Neural cell (in vitro differentiated cells): ENCODE measurements around the gene TNFAIP8. TPM values are rescaled to one million over a fixed set of nuclear protein-coding genes. Genes with fewer than 3 reads are reported as not detected.

ENCODE experiments used
- H2AFZ ChIP-seq: fragments of 200-600, 300-800 bp; sonication (generic), shearing (Covaris generic); 2 replicates; pipeline ENCODE4 v1.6.0; 2014; ENCODE audit warnings: low read depth, mild to moderate bottlenecking, antibody characterized with exemption, low read length, moderate library complexity
- H3F3A ChIP-seq: fragments of 200-600 bp; shearing (Covaris generic); 2 replicates; pipeline ENCODE4 v1.6.1; 2016; ENCODE audit warnings: mild to moderate bottlenecking, moderate library complexity, mixed read lengths, antibody characterized with exemption, low read length; ENCODE audit not compliant: insufficient read depth, poor library complexity, severe bottlenecking
- H3K27ac ChIP-seq: fragments of 200-600, 300-800 bp; sonication (generic), shearing (Covaris generic); 2 replicates; pipeline ENCODE4 v1.5.1; 2014; ENCODE audit warnings: mild to moderate bottlenecking, low read length, moderate library complexity
- H3K27me3 ChIP-seq: fragments of 300-800, 200-600 bp; sonication (generic), shearing (Covaris generic); 2 replicates; pipeline ENCODE4 v1.6.0; 2014; ENCODE audit warnings: mild to moderate bottlenecking, low read depth, low read length, moderate library complexity; ENCODE audit not compliant: insufficient read depth
- H3K36me3 ChIP-seq: fragments of 300-800, 200-600 bp; sonication (generic), shearing (Covaris generic); 2 replicates; pipeline ENCODE4 v1.5.1; 2014; ENCODE audit warnings: mild to moderate bottlenecking, antibody characterized with exemption, low read length, moderate library complexity; ENCODE audit not compliant: insufficient read depth
- H3K4me2 ChIP-seq: fragments of 300-800, 200-600 bp; sonication (generic), shearing (Covaris generic); 2 replicates; pipeline ENCODE4 v1.6.0; 2014; ENCODE audit warnings: mild to moderate bottlenecking, low read length
- H3K4me3 ChIP-seq: fragments of 300-800, 200-600 bp; sonication (generic), shearing (Covaris generic); 2 replicates; pipeline ENCODE4 v1.5.1; 2014; ENCODE audit warnings: mild to moderate bottlenecking, low read length, moderate library complexity
- H3K79me2 ChIP-seq: fragments of 200-600 bp; shearing (Covaris generic); replicated peaks from 2 replicates; pipeline ENCODE4 v1.6.0; 2014; ENCODE audit warnings: mild to moderate bottlenecking, low read length, moderate library complexity; ENCODE audit not compliant: insufficient read depth
- H3K9ac ChIP-seq: fragments of 300-800, 200-600 bp; sonication (generic), shearing (Covaris generic); 2 replicates; pipeline ENCODE4 v1.6.1; 2016; ENCODE audit warnings: mild to moderate bottlenecking, low read length, mixed read lengths
- H3K9me2 ChIP-seq: fragments of 200-600 bp; shearing (Covaris generic); 2 replicates; pipeline ENCODE4 v1.6.1; 2016; ENCODE audit warnings: mild to moderate bottlenecking, low read length, mixed read lengths; ENCODE audit not compliant: insufficient read depth
- H3K9me3 ChIP-seq: fragments of 200-600, 300-800 bp; sonication (generic), shearing (Covaris generic); 2 replicates; pipeline ENCODE4 v1.6.1; 2016; ENCODE audit warnings: mild to moderate bottlenecking, mixed run types, low read length, moderate library complexity, mixed read lengths
- H4K20me1 ChIP-seq: fragments of 200-600 bp; shearing (Covaris generic); 2 replicates; pipeline ENCODE4 v1.6.1; 2016; ENCODE audit warnings: mild to moderate bottlenecking, mixed run types; ENCODE audit not compliant: insufficient read depth
- EP300 ChIP-seq: fragments of 450-650 bp; conservative IDR thresholded peaks from 2 replicates; pipeline ENCODE4 v1.6.1; 2014; ENCODE audit warnings: antibody characterized with exemption, mild to moderate bottlenecking, moderate library complexity; ENCODE audit not compliant: poor library complexity, severe bottlenecking
- EZH2 ChIP-seq: fragments of 200-600, 300-800 bp; shearing (Covaris generic), sonication (generic); IDR thresholded peaks from 2 replicates; pipeline ENCODE4 v1.6.1; 2014; ENCODE audit warnings: antibody characterized with exemption, low read length, borderline replicate concordance, mild to moderate bottlenecking; ENCODE audit not compliant: insufficient read depth, poor library complexity, severe bottlenecking
- MXI1 ChIP-seq: fragments of 450-650 bp; conservative IDR thresholded peaks from 2 replicates; pipeline ENCODE4 v1.6.1; 2014; ENCODE audit warnings: antibody characterized with exemption, mild to moderate bottlenecking; ENCODE audit not compliant: poor library complexity, severe bottlenecking
- POLR2AphosphoS5 ChIP-seq: IDR thresholded peaks from 2 replicates; pipeline ENCODE4 v1.6.1; 2012
- RAD21 ChIP-seq: fragments of 450-650 bp; conservative IDR thresholded peaks from 2 replicates; pipeline ENCODE4 v1.6.1; 2014; ENCODE audit warnings: antibody characterized with exemption, mild to moderate bottlenecking, moderate library complexity
- SMC3 ChIP-seq: fragments of 450-650 bp; conservative IDR thresholded peaks from 2 replicates; pipeline ENCODE4 v1.6.1; 2014; ENCODE audit warnings: antibody characterized with exemption, mild to moderate bottlenecking, moderate library complexity; ENCODE audit not compliant: poor library complexity
- TAF1 ChIP-seq: IDR thresholded peaks from 2 replicates; pipeline ENCODE4 v1.6.1; 2012; ENCODE audit warnings: low read depth
- polyA plus RNA-seq: library from polyadenylated mRNA; depleted of rRNA; stranded (reverse); fragments of >200 nt; gene quantifications from 2 replicates; pipeline ENCODE4 v1.2.3, GENCODE V29; 2014
- TF ChIP-seq, protein P1 (sequence below): IDR thresholded peaks from 2 replicates; pipeline ENCODE4 v1.6.1; 2012; ENCODE audit warnings: borderline replicate concordance
- TF ChIP-seq, protein P2 (sequence below): fragments of 450-650 bp; IDR thresholded peaks from 2 replicates; pipeline ENCODE4 v1.5.1; 2014; ENCODE audit warnings: antibody characterized with exemption, mild to moderate bottlenecking, moderate library complexity; ENCODE audit not compliant: poor library complexity, severe bottlenecking

Gene TNFAIP8
- polyA plus RNA-seq, 1 donor from 2014 or later: 0.26 TPM

GRCh38 chr5:119379942-119380547 is 24.2 kb downstream of the TNFAIP8 start:
- no peak overlapping the region for H2AFZ ChIP-seq
- no peak overlapping the region for H3K4me2 ChIP-seq
- H3K36me3 ChIP-seq: no peaks in the 10 kb centered on the region
- TF ChIP-seq EZH2 (no peak), EP300 (no peak), RAD21 (no peak)
- TF ChIP-seq, protein P1, sequence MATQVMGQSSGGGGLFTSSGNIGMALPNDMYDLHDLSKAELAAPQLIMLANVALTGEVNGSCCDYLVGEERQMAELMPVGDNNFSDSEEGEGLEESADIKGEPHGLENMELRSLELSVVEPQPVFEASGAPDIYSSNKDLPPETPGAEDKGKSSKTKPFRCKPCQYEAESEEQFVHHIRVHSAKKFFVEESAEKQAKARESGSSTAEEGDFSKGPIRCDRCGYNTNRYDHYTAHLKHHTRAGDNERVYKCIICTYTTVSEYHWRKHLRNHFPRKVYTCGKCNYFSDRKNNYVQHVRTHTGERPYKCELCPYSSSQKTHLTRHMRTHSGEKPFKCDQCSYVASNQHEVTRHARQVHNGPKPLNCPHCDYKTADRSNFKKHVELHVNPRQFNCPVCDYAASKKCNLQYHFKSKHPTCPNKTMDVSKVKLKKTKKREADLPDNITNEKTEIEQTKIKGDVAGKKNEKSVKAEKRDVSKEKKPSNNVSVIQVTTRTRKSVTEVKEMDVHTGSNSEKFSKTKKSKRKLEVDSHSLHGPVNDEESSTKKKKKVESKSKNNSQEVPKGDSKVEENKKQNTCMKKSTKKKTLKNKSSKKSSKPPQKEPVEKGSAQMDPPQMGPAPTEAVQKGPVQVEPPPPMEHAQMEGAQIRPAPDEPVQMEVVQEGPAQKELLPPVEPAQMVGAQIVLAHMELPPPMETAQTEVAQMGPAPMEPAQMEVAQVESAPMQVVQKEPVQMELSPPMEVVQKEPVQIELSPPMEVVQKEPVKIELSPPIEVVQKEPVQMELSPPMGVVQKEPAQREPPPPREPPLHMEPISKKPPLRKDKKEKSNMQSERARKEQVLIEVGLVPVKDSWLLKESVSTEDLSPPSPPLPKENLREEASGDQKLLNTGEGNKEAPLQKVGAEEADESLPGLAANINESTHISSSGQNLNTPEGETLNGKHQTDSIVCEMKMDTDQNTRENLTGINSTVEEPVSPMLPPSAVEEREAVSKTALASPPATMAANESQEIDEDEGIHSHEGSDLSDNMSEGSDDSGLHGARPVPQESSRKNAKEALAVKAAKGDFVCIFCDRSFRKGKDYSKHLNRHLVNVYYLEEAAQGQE: no peak
- no peaks in the 10 kb centered on the region for H3K9me2 ChIP-seq
- H3K79me2 ChIP-seq: no peaks in the 10 kb centered on the region
- no peak overlapping the region for H3K4me3 ChIP-seq
- no peaks in the 10 kb centered on the region for H3K27me3 ChIP-seq
- no peaks in the 10 kb centered on the region for H3F3A ChIP-seq
- H4K20me1 ChIP-seq: no peaks in the 10 kb centered on the region
- H3K9ac ChIP-seq: no peak overlapping the region
- H3K9me3 ChIP-seq: no peaks in the 10 kb centered on the region
- no peak overlapping the region for H3K27ac ChIP-seq

DNA sequence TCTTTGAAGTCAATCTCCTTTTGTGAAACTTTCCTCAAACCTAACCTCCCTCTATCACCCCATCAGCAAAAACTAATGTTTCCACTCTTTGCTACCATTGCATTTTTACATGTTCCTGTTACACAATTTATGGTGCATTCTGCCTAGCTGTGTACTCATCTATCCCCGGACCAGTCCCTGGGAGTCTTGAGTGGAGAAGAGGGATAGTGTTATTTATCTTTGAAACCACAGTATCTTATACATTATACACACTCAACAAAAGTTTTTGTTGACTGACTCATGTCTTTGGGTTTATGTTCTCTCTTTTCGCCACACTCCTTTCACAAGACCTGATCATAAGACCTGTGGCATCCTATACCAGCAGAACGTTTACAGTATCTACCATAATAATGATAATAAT is 26.4 kb downstream of the TNFAIP8 start:
- Histone ChIP-seq H3K4me3 (no peak overlapping the region), H3K36me3 (no peaks in the 10 kb centered on the region), H3F3A (no peaks in the 10 kb centered on the region), H3K79me2 (no peaks in the 10 kb centered on the region), H3K27me3 (no peaks in the 10 kb centered on the region), H3K9me2 (no peaks in the 10 kb centered on the region), H2AFZ (no peak overlapping the region), H3K27ac (no peak overlapping the region), H3K9me3 (no peaks in the 10 kb centered on the region), H4K20me1 (no peaks in the 10 kb centered on the region), H3K4me2 (no peak overlapping the region), H3K9ac (no peak overlapping the region)
- TF ChIP-seq EP300: no peak
- no peak for TF ChIP-seq MXI1
- TF ChIP-seq TAF1: no peak
- no peak for TF ChIP-seq RAD21
- TF ChIP-seq, protein P2, sequence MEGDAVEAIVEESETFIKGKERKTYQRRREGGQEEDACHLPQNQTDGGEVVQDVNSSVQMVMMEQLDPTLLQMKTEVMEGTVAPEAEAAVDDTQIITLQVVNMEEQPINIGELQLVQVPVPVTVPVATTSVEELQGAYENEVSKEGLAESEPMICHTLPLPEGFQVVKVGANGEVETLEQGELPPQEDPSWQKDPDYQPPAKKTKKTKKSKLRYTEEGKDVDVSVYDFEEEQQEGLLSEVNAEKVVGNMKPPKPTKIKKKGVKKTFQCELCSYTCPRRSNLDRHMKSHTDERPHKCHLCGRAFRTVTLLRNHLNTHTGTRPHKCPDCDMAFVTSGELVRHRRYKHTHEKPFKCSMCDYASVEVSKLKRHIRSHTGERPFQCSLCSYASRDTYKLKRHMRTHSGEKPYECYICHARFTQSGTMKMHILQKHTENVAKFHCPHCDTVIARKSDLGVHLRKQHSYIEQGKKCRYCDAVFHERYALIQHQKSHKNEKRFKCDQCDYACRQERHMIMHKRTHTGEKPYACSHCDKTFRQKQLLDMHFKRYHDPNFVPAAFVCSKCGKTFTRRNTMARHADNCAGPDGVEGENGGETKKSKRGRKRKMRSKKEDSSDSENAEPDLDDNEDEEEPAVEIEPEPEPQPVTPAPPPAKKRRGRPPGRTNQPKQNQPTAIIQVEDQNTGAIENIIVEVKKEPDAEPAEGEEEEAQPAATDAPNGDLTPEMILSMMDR: no peak
- TF ChIP-seq EZH2: no peak
- TF ChIP-seq, protein P1: no peak
- no peak for TF ChIP-seq SMC3
- TF ChIP-seq POLR2AphosphoS5: no peak
